Liver (tissue), 3 donors: ENCODE data around the gene ZNF768.

Source experiments
- CTCF ChIP-seq: fragments of 150-350 bp; IDR thresholded peaks from 2 replicates; pipeline ENCODE4 v1.5.1; 2017; ENCODE audit warnings: improper control_type of control experiment, low read depth, low read length; ENCODE audit not compliant: missing input control
- EGR1 ChIP-seq, 2 donors: IDR thresholded peaks; 2 replicates each; pipeline ENCODE4 v1.6.1; 2016 to 2018; ENCODE audit warnings: antibody characterized with exemption in 2 of 2, low read depth in 2 of 2
- HNF4G ChIP-seq: IDR thresholded peaks from 2 replicates; pipeline ENCODE4 v1.6.1; 2016; ENCODE audit warnings: antibody characterized with exemption
- MAX ChIP-seq: IDR thresholded peaks from 2 replicates; pipeline ENCODE4 v1.6.1; 2016; ENCODE audit warnings: antibody characterized with exemption
- NR2F2 ChIP-seq: IDR thresholded peaks from 2 replicates; pipeline ENCODE4 v1.6.1; 2016; ENCODE audit warnings: antibody characterized with exemption
- SP1 ChIP-seq: IDR thresholded peaks from 2 replicates; pipeline ENCODE4 v1.6.1; 2018; ENCODE audit warnings: antibody characterized with exemption, mild to moderate bottlenecking
- ZBTB33 ChIP-seq: IDR thresholded peaks from 2 replicates; pipeline ENCODE4 v1.6.1; 2016; ENCODE audit warnings: antibody characterized with exemption
- donor health status: healthy.
- donor health status: healthy.

GRCh38 chr16:30558789-30559377 lies 32.5 kb upstream of the ZNF768 start:
- TF ChIP-seq EGR1 (IDR thresholded peaks at IDR 0.05; ENCODE audit: low read depth in 2 of 2) (no peak), CTCF (no peak), MAX (no peak), ZBTB33 (no peak), SP1 (no peak), NR2F2 (no peak), HNF4G (no peak)
